Measurements from ENCODE around the gene MRFAP1L1.

MRFAP1L1 gene

GRCh38 chr4:6684656-6685055 is 25.0 kb downstream of the MRFAP1L1 start:
- POLR2A ChIA-PET: no interaction called here
- Histone ChIP-seq H3K27ac (ENCODE audit: extremely low read depth, low read depth, low read length) (no peak overlapping the region), H3K4me3 (ENCODE audit: low read depth, low read length) (no peak overlapping the region), H3K36me3 (ENCODE audit: control insufficient read depth in 2 of 2, insufficient read depth in 1 of 2, low read length in 2 of 2) (peaks cover 0 to 4% of the 10 kb centered on the region in 2 experiments; a peak in 1 of 3 replicates), H3K9me3 (ENCODE audit: control insufficient read depth, insufficient read depth, low read depth, low read length) (no peaks in the 10 kb centered on the region), H3K4me1 (ENCODE audit: control insufficient read depth, insufficient read depth, low read length) (no peaks in the 10 kb centered on the region)
- no peak for TF ChIP-seq SP2 (tag by site-specific recombination; IDR thresholded peaks at IDR 0.05)
- TF ChIP-seq ZNF16 (tag by site-specific recombination; IDR thresholded peaks at IDR 0.05; ENCODE audit: low read depth): no peak
- no peak for TF ChIP-seq ZNF292 (tag by site-specific recombination; IDR thresholded peaks at IDR 0.05; ENCODE audit: borderline replicate concordance, low read depth)
- no peak for TF ChIP-seq ZFHX2 (tag by site-specific recombination; conservative IDR thresholded peaks at IDR 0.05)
- no peak for TF ChIP-seq SP7 (tag by site-specific recombination; IDR thresholded peaks at IDR 0.05)
- CTCF ChIA-PET: no interaction called here

GRCh38 chr4:6682862-6683590 is 26.6 kb downstream of the MRFAP1L1 start:
- ChIA-PET POLR2A (interaction anchor here (0.5 kb wide), 1 partner anchor 17 kb away, joined by 3 read pairs; no protein-coding TSS in a partner anchor), CTCF (interaction anchor here (0.5 kb wide), 1 partner anchor 111 kb away, joined by 4 read pairs; no protein-coding TSS in a partner anchor)
- H3K4me3 ChIP-seq (ENCODE audit: low read depth, low read length): no peak overlapping the region
- H3K9me3 ChIP-seq (ENCODE audit: control insufficient read depth, insufficient read depth, low read depth, low read length): no peaks in the 10 kb centered on the region
- TF ChIP-seq TCF7L2 (IDR thresholded peaks at IDR 0.05; ENCODE audit: borderline replicate concordance, low read depth, low read length): no peak
- TF ChIP-seq ZNF530 (tag by site-specific recombination; IDR thresholded peaks at IDR 0.05; ENCODE audit: low read depth): no peak
- TF ChIP-seq ZNF701 (tag by site-specific recombination; IDR thresholded peaks at IDR 0.05): no peak
- no peak for TF ChIP-seq ZNF548 (tag by site-specific recombination; IDR thresholded peaks at IDR 0.05)
- H3K4me1 ChIP-seq (ENCODE audit: control insufficient read depth, insufficient read depth, low read length): no peaks in the 10 kb centered on the region
- peaks cover 0 to 10% of the 10 kb centered on the region in 2 experiments; a peak in 1 of 3 replicates for H3K36me3 ChIP-seq (ENCODE audit: control insufficient read depth in 2 of 2, insufficient read depth in 1 of 2, low read length in 2 of 2)
- no peak overlapping the region for H3K27ac ChIP-seq (ENCODE audit: extremely low read depth, low read depth, low read length)

- Histone ChIP-seq H3K27ac (ENCODE audit: extremely low read depth, low read depth, low read length) (no peak overlapping the region), H3K4me1 (ENCODE audit: control insufficient read depth, insufficient read depth, low read length) (no peaks in the 10 kb centered on the region), H3K4me3 (ENCODE audit: low read depth, low read length) (no peak overlapping the region), H3K36me3 (ENCODE audit: control insufficient read depth in 2 of 2, insufficient read depth in 1 of 2, low read length in 2 of 2) (peaks cover 0 to 21% of the 10 kb centered on the region in 2 experiments; a peak in 2 of 3 replicates), H3K9me3 (ENCODE audit: control insufficient read depth, insufficient read depth, low read depth, low read length) (no peaks in the 10 kb centered on the region)
- CTCF ChIA-PET: interaction anchor here (1.2 kb wide), 1 partner anchor 15 kb away, joined by 3 read pairs; no protein-coding TSS in a partner anchor
- TF ChIP-seq ZNF202 (tag by site-specific recombination; IDR thresholded peaks at IDR 0.05; ENCODE audit: borderline replicate concordance) (no peak), CTCF (tag by site-specific recombination; IDR thresholded peaks at IDR 0.05) (peak; percentile 53; the same call in 1 of the 2 replicates)
- POLR2A ChIA-PET: no interaction called here
Measured at GRCh38 chr4:6681191-6681590, 28.5 kb downstream of the MRFAP1L1 start.

GRCh38 chr4:6680372-6681034 is 29.2 kb downstream of the MRFAP1L1 start:
- CTCF ChIA-PET: interaction anchor here (0.7 to 1.2 kb wide), 3 partner anchors 16 to 383 kb away, joined by 3 read pairs; no protein-coding TSS in a partner anchor

More at GRCh38 chr4:6680372-6681034, 29.2 kb downstream of the MRFAP1L1 start:
- Histone ChIP-seq H3K36me3 (ENCODE audit: control insufficient read depth in 2 of 2, insufficient read depth in 1 of 2, low read length in 2 of 2) (peaks cover 0 to 28% of the 10 kb centered on the region in 2 experiments; a peak in 2 of 3 replicates), H3K27ac (ENCODE audit: extremely low read depth, low read depth, low read length) (no peak overlapping the region), H3K4me1 (ENCODE audit: control insufficient read depth, insufficient read depth, low read length) (no peaks in the 10 kb centered on the region), H3K4me3 (ENCODE audit: low read depth, low read length) (no peak overlapping the region), H3K9me3 (ENCODE audit: control insufficient read depth, insufficient read depth, low read depth, low read length) (no peaks in the 10 kb centered on the region)
- TF ChIP-seq TSHZ1 (tag by site-specific recombination; IDR thresholded peaks at IDR 0.05; ENCODE audit: borderline replicate concordance) (no peak), ZNF623 (tag by site-specific recombination; IDR thresholded peaks at IDR 0.05) (peak; percentile 93), ZSCAN16 (tag by site-specific recombination; IDR thresholded peaks at IDR 0.05) (no peak), GLI2 (tag by site-specific recombination; IDR thresholded peaks at IDR 0.05; ENCODE audit: borderline replicate concordance, low read depth) (no peak)
- POLR2A ChIA-PET: no interaction called here

All from HEK293 (cell line).